ENCODE measurements around the gene LEPR. TPM values are rescaled to one million over a fixed set of nuclear protein-coding genes. Genes with fewer than 3 reads are reported as not detected.
"Not testable (repeated sequence)": the region's sequence is repeated elsewhere in the genome, so short reads cannot be mapped to it uniquely, and the experiment has no call there.

Gene LEPR
- total RNA-seq, 1 experiment from 2014 or later, result 22.8 TPM

DNA sequence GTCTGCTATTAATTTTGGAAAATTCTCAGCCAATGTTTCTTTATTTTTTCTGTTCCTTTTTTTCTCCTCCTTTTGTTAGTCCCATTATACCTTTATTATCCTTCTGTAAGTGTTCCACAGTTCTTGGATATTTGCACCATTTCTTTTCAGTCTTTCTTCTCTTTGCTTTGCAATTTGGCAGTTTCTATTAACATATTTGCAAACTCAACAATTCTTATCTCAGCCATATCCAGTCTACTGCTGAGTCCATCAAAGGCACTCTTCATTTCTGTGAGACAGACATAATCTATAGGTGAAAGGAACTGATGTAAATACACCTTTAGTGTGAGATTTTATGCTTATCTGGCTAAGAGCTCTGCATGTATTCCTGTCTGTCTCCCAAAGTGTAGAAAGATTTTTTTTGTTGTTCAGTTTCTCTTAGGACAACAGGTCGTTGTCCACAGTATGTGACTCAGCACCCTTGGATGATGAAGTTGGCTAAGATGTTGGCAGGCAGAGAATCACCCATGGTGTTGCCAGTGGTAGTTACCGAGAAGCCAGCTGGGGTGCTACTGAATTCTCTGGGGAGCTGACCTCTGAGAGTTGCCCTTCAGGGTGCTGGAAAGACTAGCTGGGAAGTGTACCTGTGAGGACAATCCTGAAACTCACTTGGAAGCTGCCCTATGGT lies 38.4 kb downstream of the LEPR start:
- no peak for DNase-seq (ENCODE audit: low read depth)
- in situ Hi-C loops (cut with HindIII; ENCODE audit: low pct_unique_long_range_greater_than_20kb, low sequenced_read_pairs), result no loop called here

DNA sequence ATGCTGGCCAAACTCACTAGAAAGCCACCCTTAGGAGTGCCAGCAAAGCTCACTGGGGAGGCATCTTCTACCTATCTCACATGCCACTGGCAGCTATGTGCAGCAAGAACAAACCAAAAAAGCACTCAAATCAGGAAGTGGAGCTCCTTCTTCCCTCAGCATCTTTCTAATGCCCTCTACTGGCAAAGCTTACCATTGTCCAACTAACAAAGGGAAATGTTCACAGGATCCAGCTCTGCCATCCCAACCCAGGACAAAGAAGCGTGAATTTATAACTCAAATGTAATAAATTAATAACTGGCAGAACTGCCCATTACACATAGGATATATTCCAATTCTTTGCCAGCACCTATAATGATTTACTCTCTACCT lies 38.9 kb downstream of the LEPR start:
- peak; percentile 40 for DNase-seq (ENCODE audit: low read depth)
- in situ Hi-C loops (cut with HindIII; ENCODE audit: low pct_unique_long_range_greater_than_20kb, low sequenced_read_pairs), result no loop called here

DNA sequence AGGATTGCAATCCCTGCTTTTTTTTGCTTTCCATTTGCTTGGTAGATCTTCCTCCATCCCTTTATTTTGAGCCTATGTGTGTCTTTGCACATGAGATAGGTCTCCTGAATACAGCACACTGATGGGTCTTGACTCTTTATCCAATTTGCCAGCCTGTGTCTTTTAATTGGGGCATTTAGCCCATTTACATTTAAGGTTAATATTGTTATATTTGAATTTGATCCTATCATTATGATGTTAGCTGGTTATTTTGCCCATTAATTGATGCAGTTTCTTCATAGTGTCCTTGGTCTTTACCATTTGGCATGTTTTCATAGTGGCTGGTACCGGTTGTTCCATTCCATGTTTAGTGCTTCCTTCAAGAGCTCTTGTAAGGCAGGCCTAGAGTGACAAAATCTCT lies 45.4 kb downstream of the LEPR start:
- DNase-seq (ENCODE audit: low read depth); in situ Hi-C loops (cut with HindIII; ENCODE audit: low pct_unique_long_range_greater_than_20kb, low sequenced_read_pairs): not testable (repeated sequence)

DNA sequence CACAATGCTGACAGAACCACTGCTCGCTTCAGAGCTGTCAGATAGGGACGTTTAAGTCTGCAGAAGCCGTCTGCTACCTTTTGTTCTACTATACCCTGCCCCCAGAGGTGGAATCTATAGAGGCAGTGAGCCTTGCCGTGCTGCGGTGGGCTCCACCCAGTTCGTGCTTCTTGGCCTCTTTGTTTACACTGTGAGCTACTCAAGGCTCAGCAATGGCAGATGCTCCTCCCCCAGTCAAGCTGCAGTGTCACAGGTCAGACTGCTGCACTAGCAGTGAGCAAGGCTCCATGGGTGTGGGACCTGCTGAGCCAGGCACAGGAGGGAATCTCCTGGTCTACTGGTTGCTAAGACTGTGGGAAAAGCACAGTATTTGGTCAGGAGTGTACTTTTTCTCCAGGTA lies 47.1 kb downstream of the LEPR start:
- in situ Hi-C loops (cut with HindIII; ENCODE audit: low pct_unique_long_range_greater_than_20kb, low sequenced_read_pairs), result no loop called here

DNA sequence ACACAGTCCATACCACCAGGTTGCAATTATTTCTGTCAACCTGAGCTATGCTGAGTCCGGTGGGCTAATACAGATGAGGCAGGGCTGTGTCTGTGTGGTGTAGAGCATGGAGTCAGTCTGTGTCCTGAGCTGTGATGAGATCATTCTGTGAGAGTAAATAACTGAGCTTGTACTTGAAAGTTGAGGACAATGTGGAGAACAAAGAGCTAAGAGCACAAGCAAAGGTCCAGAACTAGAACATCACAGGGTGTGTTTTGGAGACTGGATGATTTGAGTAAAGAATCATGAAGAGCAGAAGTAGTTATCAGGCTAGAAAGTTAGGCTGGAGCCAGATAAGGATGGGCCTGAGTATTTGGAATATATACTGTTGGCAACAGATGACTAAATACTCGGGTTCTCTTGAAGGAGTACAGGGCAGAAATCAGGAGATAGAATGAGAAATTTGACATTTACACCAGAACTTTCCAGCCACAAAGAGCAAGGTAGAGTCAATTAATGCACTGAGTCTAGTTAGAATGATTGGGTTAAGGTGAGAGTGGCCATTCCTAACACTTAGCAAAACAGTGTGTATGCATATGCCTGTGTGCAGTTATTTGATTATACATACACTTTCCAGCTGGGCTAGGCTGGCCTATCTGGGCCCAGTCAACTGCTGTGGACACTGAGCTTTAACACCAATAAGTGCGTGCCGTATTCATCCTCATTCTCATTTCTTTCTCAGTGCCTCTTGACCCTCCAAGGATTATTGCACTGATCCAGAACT lies 48.8 kb downstream of the LEPR start:
- no peak for DNase-seq (ENCODE audit: low read depth)
- in situ Hi-C loops (cut with HindIII; ENCODE audit: low pct_unique_long_range_greater_than_20kb, low sequenced_read_pairs), result no loop called here

More for the DNA sequence above, 47.1 kb downstream of the LEPR start:
- peak; percentile 83 for DNase-seq (ENCODE audit: low read depth)

DNA sequence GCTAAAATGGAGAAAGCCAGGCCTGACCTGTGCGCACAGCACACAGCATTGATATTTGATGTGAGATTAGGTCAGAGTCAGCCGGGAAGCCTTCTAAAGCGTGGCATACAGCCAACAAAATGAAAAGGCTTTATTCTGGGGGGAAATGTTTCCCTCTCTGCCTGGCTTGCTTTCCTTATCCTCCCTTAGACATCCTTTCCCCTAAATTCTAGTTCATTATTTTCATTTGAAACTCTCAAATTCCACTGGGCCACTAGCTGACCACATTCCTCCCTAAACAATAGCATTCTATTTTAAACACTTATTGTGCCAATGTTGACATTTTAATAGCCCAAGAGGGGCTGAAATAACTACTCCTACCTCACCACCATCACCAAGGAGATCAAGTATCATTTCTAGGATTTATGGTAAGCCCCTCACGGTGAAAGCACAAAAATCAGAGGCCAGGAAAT lies 49.4 kb downstream of the LEPR start:
- in situ Hi-C loops (cut with HindIII; ENCODE audit: low pct_unique_long_range_greater_than_20kb, low sequenced_read_pairs), result no loop called here
- DNase-seq (ENCODE audit: low read depth), result no peak

Other genes with a start within 250 kb of the LEPR start
- gene DNAJC6, start 111.1 kb upstream of the LEPR start, total RNA-seq (2014; rRNA removed; shearing (Covaris generic); ENCODE audit: low replicate concordance), result 9.5 and 11.4 TPM in 2 replicates
- 65.3 and 125 TPM in 2 replicates for gene LEPROT, start within 50 bp of the LEPR start, total RNA-seq (2014; rRNA removed; shearing (Covaris generic); ENCODE audit: low replicate concordance)